Myocyte (in vitro differentiated cells): Measurements from ENCODE around the gene FAM118A. TPM values are rescaled to one million over a fixed set of nuclear protein-coding genes. Genes with fewer than 3 reads are reported as not detected.
A peak's percentile ranks its signal among the peaks of the same experiment; 100 is the strongest.
"Not testable (repeated sequence)": the region's sequence is repeated elsewhere in the genome, so short reads cannot be mapped to it uniquely, and the experiment has no call there.

Source experiments
- DNase-seq: peaks from one replicate; pipeline ENCODE4 v3.0.0-alpha.2; 2012; ENCODE audit warnings: low read depth
- total RNA-seq: library from RNA; depleted of rRNA; stranded (reverse); fragments of >200 nt; gene quantifications from 2 replicates; pipeline ENCODE4 v1.2.3, GENCODE V29; 2014

Gene FAM118A
- total RNA-seq, 1 donor from 2014 or later, result 12.3 TPM

DNA sequence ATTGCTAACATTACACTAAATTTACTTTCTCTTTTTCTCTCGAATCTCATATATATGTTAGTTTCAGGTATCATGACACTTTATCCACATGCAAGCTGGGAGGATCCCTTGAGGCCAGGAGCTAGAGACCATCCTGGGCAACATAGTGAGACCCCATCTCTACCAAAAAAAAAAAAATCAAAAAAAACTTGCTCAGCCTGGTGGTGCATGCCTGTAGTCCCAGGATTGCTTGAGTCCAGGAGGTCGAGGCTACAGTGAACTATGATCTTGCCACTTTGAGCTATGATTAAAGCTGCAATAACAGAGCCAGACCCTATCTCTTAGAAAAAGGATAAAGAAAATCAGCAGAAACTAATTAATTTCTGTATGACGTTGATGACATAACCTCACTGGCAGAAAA, 28.7 kb upstream of the FAM118A start:
- DNase-seq, result no peak

DNA sequence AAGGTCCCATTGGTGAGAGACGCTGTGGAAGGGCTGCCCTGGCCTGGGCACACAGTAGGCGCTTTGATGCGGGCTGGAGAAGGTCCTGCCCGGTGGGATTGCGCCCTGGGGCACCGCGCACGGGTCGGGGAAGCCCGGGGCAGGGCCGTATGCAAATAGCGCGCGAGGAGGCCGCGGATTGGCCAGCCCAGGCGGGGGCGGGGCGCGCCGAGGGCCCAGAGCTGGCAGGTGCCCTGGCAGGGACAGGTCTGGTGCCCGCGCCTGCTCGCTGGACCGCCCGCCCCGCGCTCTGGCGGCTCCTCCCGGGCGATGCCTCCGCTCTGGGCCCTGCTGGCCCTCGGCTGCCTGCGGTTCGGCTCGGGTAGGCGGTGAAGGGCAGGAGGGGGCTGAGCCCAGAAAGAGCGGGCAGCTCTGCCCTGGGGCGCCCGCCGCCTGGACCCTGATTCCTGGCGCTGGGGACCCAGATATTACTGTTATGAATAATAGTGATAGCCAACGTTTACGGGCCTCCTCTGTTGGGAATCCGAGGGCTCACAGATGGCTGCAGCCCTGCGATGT, 24.9 kb upstream of the FAM118A start, which contains the start of gene UPK3A:
TSS of gene UPK3A (plus strand) at position 245 of the 558 bp plus-strand sequence. CDS start at position 310, 65 bp downstream.
- no peak for DNase-seq

DNA sequence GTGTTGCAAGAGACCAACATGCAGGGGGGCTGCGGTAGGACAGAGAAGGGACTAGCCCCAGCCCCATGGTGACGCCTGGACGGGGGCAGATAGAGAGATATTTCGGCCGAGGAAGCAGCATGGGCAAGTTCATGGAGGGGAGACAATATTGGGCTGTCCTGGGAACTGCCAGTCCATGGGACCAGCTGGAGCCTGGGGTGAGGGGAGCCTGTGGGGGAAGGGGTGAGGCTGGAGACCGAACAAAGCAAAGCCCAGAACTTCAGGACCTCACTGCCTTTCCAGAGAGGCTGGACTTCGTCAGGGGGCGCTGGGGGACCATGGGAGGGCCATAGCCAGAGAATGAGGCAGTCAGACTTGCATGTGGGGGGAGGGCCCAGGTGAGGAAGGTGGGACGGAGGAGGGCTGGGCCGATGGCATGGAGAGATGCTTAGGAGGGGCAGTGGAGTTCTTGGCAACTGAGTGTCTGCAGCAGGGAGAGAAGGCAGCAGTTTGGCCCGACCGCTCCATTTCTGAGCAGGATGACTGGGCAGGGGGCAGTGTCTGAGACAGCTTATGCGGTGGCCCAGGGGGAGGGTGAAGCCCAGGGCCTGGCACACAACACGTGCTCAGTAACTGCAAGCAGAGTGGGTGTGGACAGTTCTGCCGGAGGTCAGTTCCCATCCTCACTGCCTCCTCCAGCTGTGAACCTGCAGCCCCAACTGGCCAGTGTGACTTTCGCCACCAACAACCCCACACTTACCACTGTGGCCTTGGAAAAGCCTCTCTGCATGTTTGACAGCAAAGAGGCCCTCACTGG, 24.3 kb upstream of the FAM118A start:
- no peak for DNase-seq

DNA sequence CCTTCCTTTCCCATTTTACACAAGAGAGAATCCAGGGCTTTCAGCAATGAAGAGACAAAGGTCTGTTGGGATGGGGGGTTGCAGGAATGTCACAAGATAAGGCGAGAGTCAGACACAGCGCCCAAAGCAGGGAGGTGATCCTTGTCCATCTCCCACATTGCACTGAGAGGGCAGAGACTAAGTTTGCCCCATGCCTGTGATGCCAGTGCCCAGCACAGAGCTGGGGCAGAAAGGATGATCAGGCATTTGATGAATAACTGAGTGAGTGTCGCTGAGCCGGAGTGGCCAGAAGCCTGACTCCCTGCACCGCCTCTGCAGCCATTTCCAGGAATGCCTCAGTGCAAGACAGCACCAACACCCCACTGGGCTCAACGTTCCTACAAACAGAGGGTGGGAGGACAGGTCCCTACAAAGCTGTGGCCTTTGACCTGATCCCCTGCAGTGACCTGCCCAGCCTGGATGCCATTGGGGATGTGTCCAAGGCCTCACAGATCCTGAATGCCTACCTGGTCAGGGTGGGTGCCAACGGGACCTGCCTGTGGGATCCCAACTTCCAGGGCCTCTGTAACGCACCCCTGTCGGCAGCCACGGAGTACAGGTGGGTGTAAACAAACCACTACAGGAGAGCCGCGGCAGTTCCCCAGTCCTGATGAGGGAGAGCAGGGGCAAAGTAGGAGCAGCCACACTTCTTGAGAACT, 22.7 kb upstream of the FAM118A start:
- no peak for DNase-seq

DNA sequence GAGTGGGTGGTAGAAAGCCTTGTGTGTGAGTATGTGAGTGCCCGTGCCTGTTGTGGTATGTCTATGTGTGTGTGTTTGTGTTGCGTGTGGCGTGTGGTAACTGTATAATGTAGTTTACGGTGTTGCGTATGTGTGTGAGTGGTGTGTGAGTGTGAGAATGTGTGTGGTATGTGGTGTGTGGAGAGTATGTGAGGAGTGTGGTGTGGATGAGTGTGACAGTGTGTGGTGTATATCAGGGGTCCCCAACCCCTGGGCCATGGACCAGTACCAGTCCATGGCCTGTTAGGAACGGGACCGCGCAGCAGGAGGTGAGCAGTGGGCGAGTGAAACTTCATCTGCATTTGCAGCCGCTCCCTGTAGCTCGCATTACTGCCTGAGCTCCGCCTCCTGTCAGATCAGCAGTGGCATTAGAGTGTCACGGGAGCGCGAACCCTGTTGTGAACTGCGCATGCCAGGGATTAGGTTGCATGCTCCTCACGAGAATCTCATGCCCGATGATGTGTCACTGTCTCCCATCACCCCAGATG, 19.3 kb upstream of the FAM118A start:
- DNase-seq, result peak; percentile 92

DNA sequence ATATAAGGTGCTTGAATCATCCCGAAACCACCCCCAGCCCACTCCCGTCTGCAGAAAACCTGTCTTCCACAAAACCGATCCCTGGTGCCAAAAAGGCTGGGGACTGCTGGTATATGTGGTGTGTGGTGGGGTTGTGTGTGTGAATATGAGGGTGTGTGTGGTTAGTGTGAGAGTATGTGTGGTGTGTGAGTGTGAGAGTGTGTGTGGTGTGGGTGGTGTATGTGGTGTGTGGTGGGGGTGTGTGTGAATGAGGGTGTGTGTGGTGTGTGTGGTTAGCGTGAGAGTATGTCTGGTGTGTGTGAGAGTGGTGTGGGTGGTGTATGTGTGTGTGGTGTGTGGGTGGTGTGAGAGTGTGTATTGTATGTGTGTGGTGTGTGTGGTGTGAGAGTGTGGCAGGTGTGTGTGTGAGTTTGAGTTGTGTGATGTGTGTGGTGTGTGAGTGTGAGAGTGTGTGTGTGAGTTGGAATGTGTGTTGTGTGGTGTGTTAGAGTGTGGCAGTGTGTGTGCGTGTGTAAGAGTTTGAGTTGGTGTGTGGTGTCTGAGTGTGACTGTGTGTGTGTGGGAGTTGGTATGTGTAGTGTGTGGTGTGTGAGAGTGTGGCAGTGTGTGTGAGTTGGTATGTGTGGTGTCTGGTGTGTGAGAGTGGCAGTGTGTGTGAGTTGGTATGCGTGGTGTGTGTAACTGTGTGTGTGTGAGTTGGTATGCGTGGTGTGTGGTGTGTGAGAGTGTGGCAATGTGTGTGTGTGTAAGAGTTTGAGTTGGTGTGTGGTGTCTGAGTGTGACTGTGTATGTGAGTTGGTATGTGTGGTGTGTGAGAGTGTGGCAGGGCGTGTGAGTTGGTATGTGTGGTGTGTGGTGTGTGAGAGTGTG, 18.4 kb upstream of the FAM118A start:
- no peak for DNase-seq

DNA sequence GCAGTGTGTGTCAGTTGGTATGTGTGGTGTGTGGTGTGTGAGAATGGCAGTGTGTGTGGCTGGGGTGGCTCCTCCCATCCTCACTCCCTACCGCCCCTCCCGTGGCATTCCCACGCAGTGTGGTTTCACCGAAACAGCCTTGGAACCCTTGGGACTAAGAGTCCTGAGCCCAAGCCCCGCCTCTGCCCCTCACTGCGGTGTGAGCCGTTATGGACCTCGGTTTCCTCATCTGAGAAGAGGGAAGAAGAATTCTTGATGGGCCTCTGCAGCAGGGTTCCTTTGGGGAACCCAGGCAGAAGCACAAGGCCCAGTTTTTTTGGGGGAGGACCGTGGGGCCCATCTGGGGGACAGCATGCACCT, 17.8 kb upstream of the FAM118A start:
- DNase-seq, result no peak

DNA sequence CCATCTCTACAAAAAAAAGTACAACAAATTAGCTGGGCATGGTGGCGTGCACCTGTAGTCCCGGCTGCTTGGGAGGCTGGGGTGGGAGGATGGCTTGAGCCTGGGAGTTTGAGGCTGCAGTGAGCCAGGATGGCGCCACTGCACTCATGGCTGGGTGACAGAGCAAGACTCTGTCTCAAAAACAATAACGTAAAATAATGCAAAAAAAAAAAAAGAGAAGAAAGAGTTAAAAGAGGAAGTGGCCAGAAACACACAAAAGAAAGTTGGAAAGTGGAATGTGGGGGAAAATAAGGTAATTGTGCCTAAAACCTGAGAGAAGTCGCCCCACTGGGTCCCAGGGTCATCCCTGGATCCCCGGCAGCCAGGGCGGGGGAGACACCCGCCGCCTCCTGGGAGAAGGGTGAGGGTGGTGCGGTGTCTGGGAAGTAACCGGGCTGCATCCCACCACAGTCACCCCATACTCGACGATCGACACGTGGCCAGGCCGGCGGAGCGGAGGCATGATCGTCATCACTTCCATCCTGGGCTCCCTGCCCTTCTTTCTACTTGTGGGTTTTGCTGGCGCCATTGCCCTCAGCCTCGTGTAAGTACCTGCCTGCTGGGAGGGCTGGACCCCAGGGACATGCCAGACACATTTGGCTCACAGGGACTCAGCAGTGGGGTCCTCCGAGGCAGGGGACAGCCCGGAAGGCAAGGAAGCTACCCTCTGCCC, 16.8 kb upstream of the FAM118A start:
- no peak for DNase-seq

DNA sequence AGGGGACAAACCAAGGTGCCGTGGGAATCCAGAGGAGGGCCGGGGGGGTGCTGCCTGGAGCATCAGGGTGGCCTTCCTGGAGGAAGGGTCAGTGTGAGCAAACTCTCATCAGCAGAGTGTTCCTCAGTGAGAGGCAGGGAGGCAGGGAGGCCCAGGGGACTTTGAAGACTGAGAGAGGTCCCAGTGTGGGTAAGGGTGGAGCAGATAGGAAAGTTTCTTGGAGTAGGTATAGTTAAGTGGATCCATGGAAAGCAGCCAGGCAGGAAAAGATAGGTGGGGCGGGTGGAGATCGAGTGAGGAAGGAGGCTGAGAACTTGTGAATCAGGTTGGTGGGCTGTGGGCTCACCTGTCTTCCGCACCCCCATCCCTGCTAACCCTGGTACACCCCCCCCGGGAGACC, 15.7 kb upstream of the FAM118A start:
- DNase-seq, result no peak

DNA sequence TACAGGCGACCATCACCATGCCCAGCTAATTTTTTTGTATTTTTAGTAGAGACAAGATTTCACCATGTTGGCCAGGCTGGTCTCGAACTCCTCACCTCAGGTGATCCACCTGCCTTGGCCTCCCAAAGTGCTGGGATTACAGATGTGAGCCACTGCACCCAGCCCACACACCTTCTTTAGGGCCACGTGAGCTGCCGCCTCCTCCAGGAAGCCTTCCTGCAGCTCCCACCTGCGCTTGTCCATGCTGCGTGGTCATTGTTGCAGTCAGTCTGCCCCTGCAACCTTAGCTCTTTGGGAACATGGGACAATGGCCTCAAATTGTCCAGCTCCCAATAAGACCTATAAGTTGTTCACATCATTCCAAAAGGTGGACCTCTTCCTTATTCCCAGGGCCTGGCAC, 14.7 kb upstream of the FAM118A start:
- DNase-seq, result not testable (repeated sequence)

DNA sequence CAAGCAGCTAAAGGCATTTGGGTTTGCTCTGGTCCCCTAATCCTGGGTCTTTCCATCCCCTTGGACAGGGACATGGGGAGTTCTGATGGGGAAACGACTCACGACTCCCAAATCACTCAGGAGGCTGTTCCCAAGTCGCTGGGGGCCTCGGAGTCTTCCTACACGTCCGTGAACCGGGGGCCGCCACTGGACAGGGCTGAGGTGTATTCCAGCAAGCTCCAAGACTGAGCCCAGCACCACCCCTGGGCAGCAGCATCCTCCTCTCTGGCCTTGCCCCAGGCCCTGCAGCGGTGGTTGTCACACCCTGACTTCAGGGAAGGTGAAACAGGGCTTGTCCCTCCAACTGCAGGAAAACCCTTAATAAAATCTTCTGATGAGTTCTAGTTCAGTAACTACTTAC, 14.2 kb upstream of the FAM118A start:
- DNase-seq, result no peak

DNA sequence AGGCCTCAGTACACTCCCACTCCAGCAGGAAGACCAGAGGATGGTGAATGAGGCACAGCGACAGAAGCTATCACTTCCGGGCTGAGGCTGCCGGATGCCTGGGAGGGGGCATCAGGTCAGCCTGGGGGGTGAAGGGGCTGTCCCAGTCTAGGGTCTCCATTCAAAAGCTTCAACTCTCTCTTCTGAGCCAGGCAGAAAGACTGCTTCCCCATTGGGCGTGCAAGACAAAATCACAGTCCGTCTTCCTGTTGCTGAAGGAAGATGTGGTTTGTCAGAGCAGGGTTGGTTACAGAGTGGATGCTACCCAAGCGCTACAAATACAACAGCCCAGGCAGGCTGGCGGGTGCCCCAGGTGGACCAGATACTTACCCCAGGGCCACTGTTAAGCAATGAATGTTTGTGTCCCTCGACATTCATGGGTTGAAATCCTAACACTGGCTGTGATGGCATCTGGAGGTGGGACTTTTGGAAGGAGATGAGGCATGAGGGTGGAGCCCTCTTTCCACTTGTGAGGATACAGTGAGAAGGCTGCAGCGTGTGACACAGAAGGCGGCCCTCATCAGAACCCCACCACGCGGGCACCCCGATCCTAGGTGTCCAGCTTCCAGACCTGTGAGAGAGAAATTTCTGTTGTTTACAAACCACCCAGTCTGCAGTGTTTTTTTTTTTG, 13.0 kb upstream of the FAM118A start:
- DNase-seq, result no peak

DNA sequence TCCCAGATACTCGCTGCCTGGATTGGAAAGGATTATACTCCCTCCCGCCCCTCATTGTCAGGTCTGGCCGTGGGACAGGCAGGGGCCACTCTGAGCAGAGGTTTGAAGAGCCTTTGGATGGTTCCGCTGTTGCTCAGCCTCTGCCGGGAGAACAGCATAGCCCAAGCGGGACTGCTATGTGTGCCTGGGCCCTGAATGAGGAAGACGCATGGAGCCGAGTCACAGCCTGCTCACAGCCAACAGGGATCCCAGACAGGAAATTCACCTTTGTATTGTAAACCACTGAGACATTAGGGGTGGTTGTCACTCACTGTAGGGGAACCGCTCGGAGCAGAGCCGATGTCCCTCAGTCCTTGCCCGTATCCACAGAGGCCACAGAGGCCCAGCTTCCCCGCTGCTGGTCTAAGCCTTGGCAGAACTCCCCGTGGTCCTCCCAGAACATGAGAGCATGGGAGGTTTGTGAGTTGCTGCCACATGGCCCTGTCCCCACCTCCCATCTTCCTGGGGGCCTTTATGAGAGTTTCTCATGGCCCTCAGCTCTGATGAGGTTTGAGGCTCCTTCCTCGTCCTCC, 10.7 kb upstream of the FAM118A start:
- no peak for DNase-seq

DNA sequence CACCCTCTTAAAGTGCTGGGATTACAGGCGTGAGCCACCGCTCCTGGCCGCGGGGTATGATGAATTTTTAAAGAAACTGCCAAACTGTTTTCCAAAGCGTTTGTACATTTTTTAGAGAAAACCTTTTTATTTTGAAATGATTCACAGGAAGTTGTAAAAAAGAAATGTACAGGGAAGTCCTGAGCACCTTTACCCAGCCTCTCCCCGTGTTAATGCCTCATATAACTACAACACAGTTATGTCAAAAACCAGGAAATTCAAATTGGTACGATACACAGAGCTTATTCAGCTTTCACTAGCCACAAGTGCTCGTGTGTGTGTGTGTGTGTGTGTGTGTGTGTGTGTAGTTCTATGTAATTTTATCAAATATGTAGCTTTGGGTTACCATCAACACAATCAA, 7.0 kb upstream of the FAM118A start:
- no peak for DNase-seq

DNA sequence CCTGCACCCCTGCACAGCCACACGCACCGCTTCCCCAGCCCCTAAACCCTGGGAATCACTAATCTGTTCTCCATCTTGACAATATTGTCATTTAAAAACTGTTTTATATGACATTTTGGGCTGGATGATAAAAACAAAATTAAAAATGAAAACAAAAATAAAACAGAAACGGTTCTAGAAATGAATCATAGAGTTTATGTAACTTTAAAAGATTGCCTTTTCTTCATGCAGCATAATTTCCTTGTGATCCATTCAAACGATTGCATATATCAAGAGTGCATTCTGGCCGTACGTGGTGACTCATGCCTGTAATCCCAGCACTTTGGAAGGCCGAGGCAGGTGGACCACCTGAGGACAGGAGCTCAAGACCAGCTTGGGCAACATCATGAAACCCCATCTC, 6.6 kb upstream of the FAM118A start:
- DNase-seq, result no peak

DNA sequence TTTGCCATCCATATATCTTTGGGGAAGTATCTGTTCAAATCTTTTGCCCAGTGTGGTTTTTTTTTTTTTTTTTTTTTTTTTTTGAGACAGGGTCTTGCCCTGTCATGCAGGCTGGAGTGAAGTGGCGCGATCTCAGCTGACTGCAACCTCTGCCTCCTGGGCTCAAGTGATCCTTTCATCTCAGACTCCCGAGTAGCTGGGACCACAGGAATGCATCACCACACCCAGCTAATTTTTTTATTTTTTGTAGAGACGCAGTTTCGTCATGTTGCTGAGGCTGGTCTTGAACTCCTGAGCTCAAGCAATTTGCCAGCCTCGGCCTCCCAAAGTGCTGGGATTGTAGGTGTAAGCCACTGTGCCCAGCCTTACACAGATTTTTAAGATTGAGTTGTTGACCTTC, 4.8 kb upstream of the FAM118A start:
- DNase-seq, result no peak

DNA sequence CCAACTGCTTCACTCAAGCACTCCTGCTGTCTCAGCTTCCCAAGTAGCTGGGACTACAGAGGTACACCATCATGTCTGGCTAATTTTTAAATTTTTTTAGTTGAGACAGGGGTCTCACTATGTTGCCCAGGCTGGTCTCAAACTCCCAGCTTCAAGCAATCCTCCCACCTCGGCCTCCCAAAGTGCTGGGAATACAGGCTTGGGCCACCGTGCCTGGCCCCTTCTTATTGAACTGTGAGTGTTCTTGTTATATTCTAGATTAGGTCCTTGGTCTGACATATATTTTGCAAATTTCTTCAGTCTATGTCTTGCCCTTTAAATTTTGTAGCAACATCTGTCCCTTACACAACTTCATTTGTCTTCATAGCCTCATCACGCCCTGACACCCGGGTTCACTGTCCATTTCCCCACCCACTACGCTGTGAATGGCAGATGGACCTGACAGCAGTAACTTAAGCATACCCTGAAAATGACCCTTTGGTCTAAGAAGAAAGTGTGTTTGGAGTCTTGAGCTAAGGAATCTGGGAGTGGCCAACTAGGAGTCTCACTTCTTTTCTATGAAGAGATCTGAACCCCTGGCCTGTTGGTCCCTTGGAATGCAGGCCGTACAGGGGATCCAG, 4.2 kb upstream of the FAM118A start:
- DNase-seq, result no peak

DNA sequence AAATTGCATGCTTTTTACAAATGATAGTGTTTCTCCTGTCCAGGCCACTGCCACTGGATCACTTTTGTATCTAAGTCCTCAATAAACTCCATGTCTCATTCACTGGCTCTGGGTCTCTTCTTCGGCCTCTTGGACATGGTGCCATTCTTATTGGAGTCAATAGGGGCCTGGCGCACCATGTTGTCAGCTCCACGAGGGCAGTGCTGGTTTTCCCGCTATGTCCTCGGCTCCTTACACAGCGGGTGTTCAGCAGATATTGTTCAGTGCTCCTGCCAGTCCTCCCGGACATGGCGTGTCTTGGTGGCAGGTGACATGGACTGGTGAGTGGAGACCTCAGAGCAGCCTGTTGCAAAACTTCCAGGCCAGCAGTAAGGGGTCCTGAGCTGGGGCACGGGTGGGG, 3.6 kb upstream of the FAM118A start:
- DNase-seq, result no peak

DNA sequence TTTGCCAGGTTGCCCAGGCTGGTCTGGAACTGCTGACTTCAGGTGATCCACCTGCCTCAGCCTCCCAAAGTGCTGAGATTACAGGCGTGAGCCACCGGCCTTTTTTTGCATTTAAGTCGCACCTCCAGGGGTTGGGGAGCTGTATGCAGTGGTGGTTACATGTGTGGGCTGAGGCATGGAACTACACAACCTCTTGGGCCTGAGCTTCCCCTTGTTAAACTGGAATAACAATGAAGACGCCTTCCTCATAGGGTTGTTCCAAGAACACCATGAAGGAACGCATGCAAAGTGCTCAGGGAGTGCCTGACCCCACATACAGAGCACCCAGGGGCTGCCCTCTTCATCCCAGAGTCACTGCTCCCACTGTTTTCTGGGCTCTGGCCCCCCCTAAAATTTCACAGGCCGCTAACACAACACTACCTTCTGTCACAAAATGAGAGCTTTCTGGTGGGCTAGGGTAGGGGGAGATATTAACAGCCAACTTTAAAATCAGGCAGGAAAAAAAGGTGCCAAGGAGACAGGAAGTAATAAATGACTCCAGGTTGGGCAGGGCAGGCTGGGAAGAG, 1.3 kb upstream of the FAM118A start:
- DNase-seq, result no peak
